ENCODE results near the gene CCL4L2. TPM values are rescaled to one million over a fixed set of nuclear protein-coding genes. Genes with fewer than 3 reads are reported as not detected.
"Not testable (repeated sequence)": the region's sequence is repeated elsewhere in the genome, so short reads cannot be mapped to it uniquely, and the experiment has no call there.

The CCL4L2 gene
- total RNA-seq, 1 donor: not detected

DNA sequence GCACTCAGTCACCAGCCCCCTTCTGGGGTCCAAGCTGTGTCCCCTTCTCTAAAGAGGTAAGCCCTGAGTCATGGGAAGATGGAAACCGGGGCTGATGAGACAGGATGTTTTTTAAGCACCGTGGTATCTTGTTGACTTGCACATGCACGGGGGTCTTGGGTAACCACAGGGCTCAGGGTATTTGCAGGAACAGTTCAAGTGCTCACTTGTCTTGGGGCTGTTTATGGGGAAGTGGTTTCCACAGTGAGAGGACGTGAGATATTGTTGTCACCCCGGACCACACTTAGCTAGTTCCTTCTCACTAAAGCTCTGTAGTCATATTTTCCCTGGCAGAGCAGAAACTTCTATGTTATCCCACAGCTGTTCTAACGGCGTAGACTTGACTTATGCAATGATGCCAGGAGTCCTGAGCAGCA lies 22.0 kb upstream of the CCL4L2 start:
- TF ChIP-seq, protein P1, sequence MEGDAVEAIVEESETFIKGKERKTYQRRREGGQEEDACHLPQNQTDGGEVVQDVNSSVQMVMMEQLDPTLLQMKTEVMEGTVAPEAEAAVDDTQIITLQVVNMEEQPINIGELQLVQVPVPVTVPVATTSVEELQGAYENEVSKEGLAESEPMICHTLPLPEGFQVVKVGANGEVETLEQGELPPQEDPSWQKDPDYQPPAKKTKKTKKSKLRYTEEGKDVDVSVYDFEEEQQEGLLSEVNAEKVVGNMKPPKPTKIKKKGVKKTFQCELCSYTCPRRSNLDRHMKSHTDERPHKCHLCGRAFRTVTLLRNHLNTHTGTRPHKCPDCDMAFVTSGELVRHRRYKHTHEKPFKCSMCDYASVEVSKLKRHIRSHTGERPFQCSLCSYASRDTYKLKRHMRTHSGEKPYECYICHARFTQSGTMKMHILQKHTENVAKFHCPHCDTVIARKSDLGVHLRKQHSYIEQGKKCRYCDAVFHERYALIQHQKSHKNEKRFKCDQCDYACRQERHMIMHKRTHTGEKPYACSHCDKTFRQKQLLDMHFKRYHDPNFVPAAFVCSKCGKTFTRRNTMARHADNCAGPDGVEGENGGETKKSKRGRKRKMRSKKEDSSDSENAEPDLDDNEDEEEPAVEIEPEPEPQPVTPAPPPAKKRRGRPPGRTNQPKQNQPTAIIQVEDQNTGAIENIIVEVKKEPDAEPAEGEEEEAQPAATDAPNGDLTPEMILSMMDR (IDR thresholded peaks at IDR 0.05; ENCODE audit: insufficient read depth, low read depth, low read length): no peak

DNA sequence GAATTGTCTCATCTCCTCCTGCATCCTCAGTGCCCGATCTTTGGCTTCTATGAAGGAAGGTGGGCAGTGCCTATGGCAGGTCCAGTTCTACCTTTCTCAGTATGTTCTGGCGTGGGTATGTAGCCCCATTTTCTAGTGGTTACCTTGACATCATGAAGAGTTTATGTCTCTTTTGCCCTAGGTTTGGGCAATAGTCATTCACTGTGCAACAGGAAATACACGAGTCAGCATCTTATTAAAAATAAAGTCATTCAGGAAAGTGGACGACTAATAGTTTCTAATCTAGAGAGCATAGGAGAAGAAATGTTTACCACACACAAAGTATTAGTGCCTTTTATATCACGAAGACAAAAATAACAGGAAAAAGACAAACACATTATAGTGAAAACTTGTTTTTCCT lies 20.9 kb upstream of the CCL4L2 start:
- DNase-seq (ENCODE audit: low read depth); H3K4me3 ChIP-seq (ENCODE audit: low read depth, low read length): not testable (repeated sequence)

More for the DNA sequence above, 22.0 kb upstream of the CCL4L2 start:
- no peak for DNase-seq (ENCODE audit: low read depth)
- H3K4me3 ChIP-seq (ENCODE audit: low read depth, low read length): no peak overlapping the region

GRCh38 chr17:36190549-36191330 lies 20.1 kb upstream of the CCL4L2 start:
- not testable (repeated sequence) for H3K4me3 ChIP-seq (ENCODE audit: low read depth, low read length)

DNA sequence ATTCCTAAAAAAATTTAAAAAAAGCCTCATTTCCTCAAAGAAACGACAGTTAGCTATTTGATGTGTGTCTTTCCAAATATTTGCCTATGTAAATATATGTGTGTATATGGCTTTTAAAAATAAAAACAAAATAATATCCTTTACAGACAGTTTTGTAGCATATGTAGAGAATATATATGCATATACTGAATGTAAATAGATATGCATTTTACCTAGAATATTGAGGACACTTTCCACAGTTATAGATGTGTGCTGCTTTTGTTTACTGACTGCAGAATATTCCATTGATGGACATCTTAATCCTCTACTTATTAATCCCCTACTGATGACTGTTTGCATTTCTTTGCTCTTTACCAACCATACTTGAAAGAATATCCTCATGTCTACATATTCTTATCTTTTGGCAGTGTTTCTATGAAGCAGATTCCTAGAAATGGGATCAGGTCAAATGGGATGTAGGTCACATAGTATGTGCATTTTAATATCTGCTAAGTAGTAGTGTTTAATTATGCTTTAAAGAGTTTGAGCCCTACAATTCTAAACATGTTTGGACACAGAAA lies 17.6 kb upstream of the CCL4L2 start:
- H3K4me3 ChIP-seq (ENCODE audit: low read depth, low read length): no peak overlapping the region
- DNase-seq (ENCODE audit: low read depth): no peak
- TF ChIP-seq, protein P1 (IDR thresholded peaks at IDR 0.05; ENCODE audit: insufficient read depth, low read depth, low read length): no peak

More at GRCh38 chr17:36190549-36191330, 20.1 kb upstream of the CCL4L2 start:
- DNase-seq (ENCODE audit: low read depth): not testable (repeated sequence)

DNA sequence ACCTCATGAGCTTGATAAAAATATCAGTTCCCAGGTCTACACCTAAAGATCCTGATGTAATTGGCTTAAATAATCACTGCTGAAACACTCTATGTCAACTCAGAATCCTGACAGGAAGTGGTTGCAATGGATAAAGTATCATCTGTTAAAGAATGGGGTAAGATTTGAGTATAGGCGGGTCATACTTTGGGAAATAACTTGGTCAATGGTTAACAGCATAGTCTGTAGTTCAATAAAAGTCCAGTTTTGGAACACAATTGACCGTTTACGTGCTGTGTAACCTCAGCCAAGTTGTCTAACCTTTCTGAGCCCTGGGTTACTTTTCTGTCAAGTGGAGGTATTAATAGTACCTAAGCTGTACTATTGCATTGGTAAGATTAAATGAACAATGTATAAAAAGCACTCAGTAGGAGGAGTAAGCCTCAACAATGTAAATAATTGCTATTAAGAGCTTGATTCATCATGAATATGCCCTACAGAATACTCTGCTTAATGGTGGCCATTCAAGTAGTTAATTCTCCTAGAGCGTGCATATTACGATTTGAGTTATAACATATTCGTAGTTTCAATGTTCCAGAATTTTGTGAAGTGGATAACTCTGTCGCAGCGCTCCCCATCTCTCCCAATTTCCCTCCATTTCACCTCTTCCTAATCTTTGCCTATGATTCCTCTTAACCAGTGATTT lies 16.6 kb upstream of the CCL4L2 start:
- H3K4me3 ChIP-seq (ENCODE audit: low read depth, low read length); DNase-seq (ENCODE audit: low read depth): not testable (repeated sequence)

DNA sequence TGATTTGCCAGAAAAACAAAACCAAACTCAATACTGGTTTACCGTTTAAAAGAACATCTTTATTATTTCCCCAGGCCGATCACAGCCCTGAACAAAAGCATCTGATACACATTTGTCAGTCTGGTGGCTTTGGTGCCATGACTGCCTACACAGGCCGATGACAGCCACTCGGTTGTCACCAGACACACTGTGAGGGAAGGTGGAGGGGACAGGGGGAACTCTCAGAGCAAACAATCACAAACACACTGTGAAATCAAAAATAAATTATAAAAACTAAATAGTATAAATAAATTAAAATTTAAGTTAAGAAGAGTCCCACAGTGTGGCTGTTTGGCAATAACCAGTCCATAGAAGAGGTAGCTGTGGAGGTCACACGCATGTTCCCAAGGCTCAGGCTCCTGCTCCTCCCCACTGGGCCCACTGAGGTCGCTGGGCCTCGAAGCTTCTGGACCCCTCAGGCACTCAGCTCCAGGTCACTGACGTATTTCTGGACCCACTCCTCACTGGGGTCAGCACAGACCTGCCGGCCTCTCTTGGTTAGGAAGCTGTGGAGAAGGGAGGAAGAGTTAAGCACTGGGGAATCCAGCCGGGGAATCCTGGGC lies 15.9 kb upstream of the CCL4L2 start:
- not testable (repeated sequence) for DNase-seq (ENCODE audit: low read depth); H3K4me3 ChIP-seq (ENCODE audit: low read depth, low read length)

DNA sequence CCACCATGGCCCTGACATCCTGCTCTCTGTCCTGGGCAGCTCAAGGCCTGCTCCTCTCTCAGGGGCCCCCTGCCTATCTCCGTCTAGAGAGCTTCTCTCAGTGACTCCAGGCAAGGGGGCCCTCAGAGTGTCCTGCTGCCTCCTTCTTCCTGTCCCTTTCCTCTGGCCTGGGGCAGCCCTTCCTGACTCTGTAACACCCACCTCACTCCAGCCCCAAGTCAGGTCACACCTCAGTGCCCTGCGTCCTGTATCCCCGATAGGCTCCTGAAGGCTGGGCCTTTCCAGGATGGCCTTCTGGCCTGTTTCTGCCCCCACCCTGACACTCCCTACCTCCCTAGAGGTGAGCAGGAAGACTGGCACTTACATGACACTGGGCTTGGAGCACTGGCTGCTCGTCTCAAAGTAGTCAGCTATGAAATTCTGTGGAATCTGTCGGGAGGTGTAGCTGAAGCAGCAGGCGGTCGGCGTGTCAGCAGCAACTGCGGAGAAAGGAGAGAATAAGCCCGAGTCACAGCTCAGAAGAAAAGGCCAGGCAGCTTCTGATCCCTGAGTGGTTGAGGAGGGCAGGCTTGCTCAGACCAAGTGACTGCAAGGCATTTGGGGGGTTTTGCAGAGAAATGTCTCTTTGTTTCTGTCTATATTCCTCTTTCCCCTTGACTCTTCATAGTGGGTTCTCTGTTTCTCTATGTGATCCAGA lies 15.3 kb upstream of the CCL4L2 start:
- no peak for DNase-seq (ENCODE audit: low read depth)
- H3K4me3 ChIP-seq (ENCODE audit: low read depth, low read length): no peak overlapping the region
- TF ChIP-seq, protein P1 (IDR thresholded peaks at IDR 0.05; ENCODE audit: insufficient read depth, low read depth, low read length): no peak

- no peak for DNase-seq (ENCODE audit: low read depth)
- H3K4me3 ChIP-seq (ENCODE audit: low read depth, low read length): no peak overlapping the region
- TF ChIP-seq, protein P1 (IDR thresholded peaks at IDR 0.05; ENCODE audit: insufficient read depth, low read depth, low read length): no peak
These were observed 14.8 kb upstream of the CCL4L2 start for GRCh38 chr17:36196131-36196486.

All from fibroblast of villous mesenchyme (primary cell).